Measurements from ENCODE around the gene SLC37A3.

The SLC37A3 gene

DNA sequence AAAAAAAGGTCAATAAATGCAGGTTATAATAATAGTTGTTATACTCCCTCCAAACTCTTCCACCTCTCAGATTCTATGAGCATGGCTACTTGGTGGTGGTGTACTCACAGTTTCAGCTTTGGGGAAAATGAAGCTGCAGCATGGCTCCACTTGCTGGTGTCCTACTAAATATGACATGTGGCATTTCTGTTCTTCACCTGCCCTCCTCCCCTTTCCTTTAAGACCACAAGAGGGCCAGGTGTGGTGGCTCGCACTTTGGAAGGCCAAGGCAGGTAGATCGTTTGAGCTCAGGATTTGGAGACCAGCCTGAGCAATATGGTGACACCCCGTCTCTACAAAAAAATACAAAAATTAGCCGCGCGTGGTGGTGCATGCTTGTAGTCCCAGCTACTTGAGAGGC lies 101.1 kb downstream of the SLC37A3 start:
- 99% methylated on average over 5 of the region's 6 CpGs for WGBS
- Histone ChIP-seq H3K4ac (ENCODE audit: low read depth in 1 of 2, low read length in 2 of 2) (no peak overlapping the region), H2AK5ac (ENCODE audit: low read length, severe bottlenecking) (no peak overlapping the region), H4K8ac (ENCODE audit: low read length) (no peak overlapping the region), H3K27ac (ENCODE audit: low read length, poor library complexity, severe bottlenecking) (no peak overlapping the region), H3K27me3 (ENCODE audit: control insufficient read depth in 1 of 2, insufficient read depth in 1 of 2, low read length in 2 of 2) (peaks cover 0 to 14% of the 10 kb centered on the region in 2 experiments), H3K9me3 (ENCODE audit: control insufficient read depth, low read length) (no peaks in the 10 kb centered on the region), H3K4me3 (ENCODE audit: insufficient read depth in 1 of 2, low read depth in 1 of 2, low read length in 2 of 2) (no peak overlapping the region), H2BK5ac (ENCODE audit: low read depth, low read length, poor library complexity, severe bottlenecking) (no peak overlapping the region), H3K36me3 (ENCODE audit: control insufficient read depth in 1 of 2, insufficient read depth in 2 of 2, low read depth in 1 of 2, low read length in 2 of 2) (peaks cover 0 to 3% of the 10 kb centered on the region in 2 experiments), H2BK15ac (ENCODE audit: low read depth, poor library complexity, severe bottlenecking) (no peak overlapping the region), H4K91ac (ENCODE audit: low read length) (no peak overlapping the region), H3K4me1 (ENCODE audit: control insufficient read depth, insufficient read depth, low read depth, low read length) (no peaks in the 10 kb centered on the region), H3K14ac (ENCODE audit: low read length in 2 of 2) (no peak overlapping the region), H2AFZ (ENCODE audit: low read depth, low read length) (no peak overlapping the region), H3K23ac (ENCODE audit: low read length in 2 of 2) (no peak overlapping the region), H2BK12ac (ENCODE audit: low read length in 2 of 2) (no peak overlapping the region), H2BK120ac (ENCODE audit: low read depth, low read length) (no peak overlapping the region), H3K4me2 (ENCODE audit: low read length, poor library complexity, severe bottlenecking) (no peak overlapping the region), H3K18ac (ENCODE audit: low read depth in 1 of 2, low read length in 2 of 2) (no peak overlapping the region), H3K9ac (ENCODE audit: low read length) (no peak overlapping the region), H3K79me1 (replicated peaks; ENCODE audit: low read length, poor library complexity, severe bottlenecking) (no peaks in the 10 kb centered on the region)
- DNase-seq = no peak

DNA sequence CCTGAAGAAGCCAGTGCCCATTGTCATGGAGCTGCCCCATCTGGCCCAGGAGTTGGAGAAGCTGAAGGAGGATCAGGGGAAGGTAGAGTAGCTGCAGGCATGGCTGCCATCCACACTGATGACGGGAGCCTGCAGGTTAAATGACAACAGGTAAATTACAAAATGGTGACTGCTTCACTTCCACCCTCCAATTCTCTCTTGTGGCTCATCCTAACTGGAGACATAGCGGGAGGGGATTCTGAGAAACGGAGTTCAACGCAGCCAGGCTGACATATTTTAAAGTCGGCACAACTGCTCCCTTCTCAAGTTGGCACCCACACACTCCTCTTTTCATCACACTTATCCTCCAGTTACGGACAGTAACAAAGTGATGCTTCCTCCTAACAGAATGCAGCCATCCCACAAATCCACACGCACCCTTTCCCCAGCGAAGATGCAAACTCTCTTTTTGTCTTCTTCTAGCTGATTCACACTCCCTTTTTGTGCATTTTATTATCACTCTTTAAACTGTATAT lies 103.0 kb downstream of the SLC37A3 start:
- H3K9ac ChIP-seq (ENCODE audit: low read length) = no peak overlapping the region

DNA sequence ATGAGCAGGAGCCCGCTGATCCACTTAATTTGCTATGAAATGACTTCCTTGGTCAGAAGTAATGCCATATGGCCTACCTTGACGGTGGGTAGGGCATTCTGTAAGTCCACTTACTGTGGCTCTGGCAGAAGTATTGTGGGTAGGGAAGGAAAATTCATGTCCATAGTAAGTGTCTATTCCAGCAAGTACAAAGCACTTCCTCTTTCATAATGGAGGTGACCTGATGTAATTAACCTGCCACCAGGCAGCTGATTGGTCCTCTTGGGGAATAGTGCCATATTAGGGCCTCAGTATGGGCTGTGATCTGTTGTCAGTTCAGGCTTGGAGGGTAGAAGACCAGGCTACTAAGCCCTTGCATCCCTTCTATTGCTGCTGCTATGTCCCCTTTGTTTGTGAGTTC lies 103.9 kb downstream of the SLC37A3 start:
- Histone ChIP-seq H4K8ac (ENCODE audit: low read length) (no peak overlapping the region), H3K4me1 (ENCODE audit: control insufficient read depth, insufficient read depth, low read depth, low read length) (no peaks in the 10 kb centered on the region), H2AFZ (ENCODE audit: low read depth, low read length) (no peak overlapping the region), H3K4ac (ENCODE audit: low read depth in 1 of 2, low read length in 2 of 2) (no peak overlapping the region), H2BK12ac (ENCODE audit: low read length in 2 of 2) (no peak overlapping the region), H3K27ac (ENCODE audit: low read length, poor library complexity, severe bottlenecking) (no peak overlapping the region), H2BK5ac (ENCODE audit: low read depth, low read length, poor library complexity, severe bottlenecking) (no peak overlapping the region), H3K27me3 (ENCODE audit: control insufficient read depth in 1 of 2, insufficient read depth in 1 of 2, low read length in 2 of 2) (peaks cover 0 to 3% of the 10 kb centered on the region in 2 experiments), H3K14ac (ENCODE audit: low read length in 2 of 2) (no peak overlapping the region), H3K9me3 (ENCODE audit: control insufficient read depth, low read length) (no peaks in the 10 kb centered on the region), H2BK15ac (ENCODE audit: low read depth, poor library complexity, severe bottlenecking) (no peak overlapping the region), H3K79me1 (replicated peaks; ENCODE audit: low read length, poor library complexity, severe bottlenecking) (no peaks in the 10 kb centered on the region), H3K9ac (ENCODE audit: low read length) (no peak overlapping the region), H3K23ac (ENCODE audit: low read length in 2 of 2) (no peak overlapping the region), H3K4me3 (ENCODE audit: insufficient read depth in 1 of 2, low read depth in 1 of 2, low read length in 2 of 2) (no peak overlapping the region), H3K36me3 (ENCODE audit: control insufficient read depth in 1 of 2, insufficient read depth in 2 of 2, low read depth in 1 of 2, low read length in 2 of 2) (peaks cover 0 to 3% of the 10 kb centered on the region in 2 experiments), H2AK5ac (ENCODE audit: low read length, severe bottlenecking) (no peak overlapping the region), H2BK120ac (ENCODE audit: low read depth, low read length) (no peak overlapping the region), H3K4me2 (ENCODE audit: low read length, poor library complexity, severe bottlenecking) (no peak overlapping the region), H3K18ac (ENCODE audit: low read depth in 1 of 2, low read length in 2 of 2) (no peak overlapping the region), H4K91ac (ENCODE audit: low read length) (no peak overlapping the region)
- no peak for DNase-seq
- WGBS = 83% methylated on average over 2 of the region's 2 CpGs

More for the DNA sequence above, 103.0 kb downstream of the SLC37A3 start:
- Histone ChIP-seq H3K79me1 (replicated peaks; ENCODE audit: low read length, poor library complexity, severe bottlenecking) (no peaks in the 10 kb centered on the region), H3K14ac (ENCODE audit: low read length in 2 of 2) (no peak overlapping the region), H3K18ac (ENCODE audit: low read depth in 1 of 2, low read length in 2 of 2) (no peak overlapping the region), H3K27me3 (ENCODE audit: control insufficient read depth in 1 of 2, insufficient read depth in 1 of 2, low read length in 2 of 2) (peaks cover 0 to 5% of the 10 kb centered on the region in 2 experiments), H2AFZ (ENCODE audit: low read depth, low read length) (no peak overlapping the region), H3K4me1 (ENCODE audit: control insufficient read depth, insufficient read depth, low read depth, low read length) (no peaks in the 10 kb centered on the region), H3K27ac (ENCODE audit: low read length, poor library complexity, severe bottlenecking) (no peak overlapping the region), H3K4me3 (ENCODE audit: insufficient read depth in 1 of 2, low read depth in 1 of 2, low read length in 2 of 2) (no peak overlapping the region), H3K4ac (ENCODE audit: low read depth in 1 of 2, low read length in 2 of 2) (no peak overlapping the region), H2BK5ac (ENCODE audit: low read depth, low read length, poor library complexity, severe bottlenecking) (no peak overlapping the region), H2BK120ac (ENCODE audit: low read depth, low read length) (no peak overlapping the region), H4K8ac (ENCODE audit: low read length) (no peak overlapping the region), H3K23ac (ENCODE audit: low read length in 2 of 2) (no peak overlapping the region), H2BK12ac (ENCODE audit: low read length in 2 of 2) (no peak overlapping the region), H4K91ac (ENCODE audit: low read length) (no peak overlapping the region), H3K9me3 (ENCODE audit: control insufficient read depth, low read length) (no peaks in the 10 kb centered on the region), H2AK5ac (ENCODE audit: low read length, severe bottlenecking) (no peak overlapping the region), H3K4me2 (ENCODE audit: low read length, poor library complexity, severe bottlenecking) (no peak overlapping the region), H2BK15ac (ENCODE audit: low read depth, poor library complexity, severe bottlenecking) (no peak overlapping the region), H3K36me3 (ENCODE audit: control insufficient read depth in 1 of 2, insufficient read depth in 2 of 2, low read depth in 1 of 2, low read length in 2 of 2) (peaks cover 0 to 3% of the 10 kb centered on the region in 2 experiments)
- no peak for DNase-seq
- WGBS = 95% methylated on average over 8 of the region's 8 CpGs

DNA sequence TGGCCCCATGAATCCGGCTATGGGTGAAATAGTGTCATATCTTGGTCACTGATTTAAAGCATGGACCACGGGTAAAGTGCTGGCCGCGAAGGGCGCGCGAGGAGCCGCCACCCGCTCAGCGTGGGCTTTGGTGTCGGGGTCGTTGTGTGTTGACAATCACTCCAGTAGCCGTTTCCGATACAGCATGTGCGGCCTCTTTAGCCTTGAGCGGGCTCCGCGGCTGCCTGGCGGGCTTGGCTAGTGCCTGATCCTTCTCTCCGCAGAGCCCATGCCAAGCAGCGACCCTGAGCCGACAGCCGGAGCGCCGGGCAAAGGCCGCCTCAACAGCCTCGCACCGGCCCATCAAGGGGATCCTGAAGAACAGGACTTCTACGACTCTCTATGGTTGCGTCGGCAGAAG lies 105.9 kb downstream of the SLC37A3 start:
- Histone ChIP-seq H2BK12ac (ENCODE audit: low read length in 2 of 2) (no peak overlapping the region), H3K23ac (ENCODE audit: low read length in 2 of 2) (no peak overlapping the region), H3K27me3 (ENCODE audit: control insufficient read depth in 1 of 2, insufficient read depth in 1 of 2, low read length in 2 of 2) (peaks cover 0 to 12% of the 10 kb centered on the region in 2 experiments), H3K27ac (ENCODE audit: low read length, poor library complexity, severe bottlenecking) (no peak overlapping the region), H3K79me1 (replicated peaks; ENCODE audit: low read length, poor library complexity, severe bottlenecking) (no peaks in the 10 kb centered on the region), H4K8ac (ENCODE audit: low read length) (no peak overlapping the region), H3K4ac (ENCODE audit: low read depth in 1 of 2, low read length in 2 of 2) (no peak overlapping the region), H4K91ac (ENCODE audit: low read length) (no peak overlapping the region), H3K36me3 (ENCODE audit: control insufficient read depth in 1 of 2, insufficient read depth in 2 of 2, low read depth in 1 of 2, low read length in 2 of 2) (peaks cover 0 to 3% of the 10 kb centered on the region in 2 experiments), H2BK120ac (ENCODE audit: low read depth, low read length) (no peak overlapping the region), H3K4me3 (ENCODE audit: insufficient read depth in 1 of 2, low read depth in 1 of 2, low read length in 2 of 2) (peak overlapping the region in 1 of 2 experiments; percentile 4), H3K14ac (ENCODE audit: low read length in 2 of 2) (no peak overlapping the region), H2BK15ac (ENCODE audit: low read depth, poor library complexity, severe bottlenecking) (no peak overlapping the region), H3K18ac (ENCODE audit: low read depth in 1 of 2, low read length in 2 of 2) (no peak overlapping the region), H3K4me1 (ENCODE audit: control insufficient read depth, insufficient read depth, low read depth, low read length) (no peaks in the 10 kb centered on the region), H3K4me2 (ENCODE audit: low read length, poor library complexity, severe bottlenecking) (no peak overlapping the region), H3K9me3 (ENCODE audit: control insufficient read depth, low read length) (no peaks in the 10 kb centered on the region), H2BK5ac (ENCODE audit: low read depth, low read length, poor library complexity, severe bottlenecking) (no peak overlapping the region), H2AK5ac (ENCODE audit: low read length, severe bottlenecking) (no peak overlapping the region), H2AFZ (ENCODE audit: low read depth, low read length) (no peak overlapping the region), H3K9ac (ENCODE audit: low read length) (no peak overlapping the region)
- WGBS = 93% methylated on average over 31 of the region's 31 CpGs
- no peak for DNase-seq

All from mesenchymal stem cell (in vitro differentiated cells and primary cell).